T47D (cell line): ENCODE data around the gene ZNF747.

ENCODE experiments used
- DNase-seq, 2 experiments: peaks; one replicate each; pipeline versions ENCODE4 v3.0.0 to v3.0.0-alpha.2; 2011 to 2012; ENCODE audit warnings: low read depth in 1 of 2, low spot score in 1 of 2
- JUND ChIP-seq: IDR thresholded peaks from 2 replicates; pipeline ENCODE4 v1.6.1; 2012; ENCODE audit warnings: low read depth
- in situ Hi-C: cut with HindIII; loops from 2 replicates; pipeline ENCODE4 v1.10.0; 2016; ENCODE audit warnings: low sequenced_read_pairs, low pct_unique_long_range_greater_than_20kb

ZNF747 gene

DNA sequence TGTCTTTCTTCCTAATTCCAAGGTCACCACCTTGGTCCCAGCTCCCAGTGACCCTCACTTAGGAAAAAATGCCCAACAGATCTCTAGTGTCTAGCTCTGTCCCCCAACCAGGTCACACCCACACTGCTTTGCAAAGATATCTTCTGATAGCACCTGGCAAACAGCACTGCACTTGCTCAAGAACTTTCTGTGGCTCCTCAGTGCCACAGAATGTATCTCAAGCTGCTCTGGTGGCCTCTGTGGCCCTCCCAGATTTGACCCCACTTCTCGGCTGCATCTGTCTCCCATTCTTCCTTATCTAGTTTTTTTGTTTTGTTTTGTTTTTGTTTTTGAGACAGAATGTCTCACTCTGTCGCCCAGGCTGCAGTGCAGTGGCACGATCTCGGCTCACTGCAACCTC lies 31.9 kb upstream of the ZNF747 start:
- in situ Hi-C loops: no loop called here
- DNase-seq: no peak
- no peak for TF ChIP-seq JUND

DNA sequence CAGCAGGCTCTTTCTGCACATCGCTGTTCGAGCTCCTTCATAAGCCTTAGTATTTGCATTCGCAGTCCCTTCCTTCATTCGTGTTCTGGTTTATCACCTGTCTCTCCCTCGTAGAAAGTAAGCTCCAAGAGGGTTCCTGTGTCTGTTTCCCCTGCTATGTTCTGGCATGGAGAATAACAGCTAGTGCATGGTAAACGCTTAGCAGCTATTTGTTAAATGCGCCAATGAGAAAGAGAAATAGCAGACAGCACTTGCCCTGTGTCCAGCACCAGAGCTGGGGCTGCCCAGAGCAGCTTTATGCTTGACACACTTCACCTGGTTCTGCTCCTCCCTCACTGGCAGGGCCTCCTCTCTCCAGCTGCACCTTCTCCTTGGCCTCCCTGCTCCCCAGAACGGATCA lies 31.3 kb upstream of the ZNF747 start:
- in situ Hi-C loops: no loop called here
- no peak for DNase-seq
- no peak for TF ChIP-seq JUND

DNA sequence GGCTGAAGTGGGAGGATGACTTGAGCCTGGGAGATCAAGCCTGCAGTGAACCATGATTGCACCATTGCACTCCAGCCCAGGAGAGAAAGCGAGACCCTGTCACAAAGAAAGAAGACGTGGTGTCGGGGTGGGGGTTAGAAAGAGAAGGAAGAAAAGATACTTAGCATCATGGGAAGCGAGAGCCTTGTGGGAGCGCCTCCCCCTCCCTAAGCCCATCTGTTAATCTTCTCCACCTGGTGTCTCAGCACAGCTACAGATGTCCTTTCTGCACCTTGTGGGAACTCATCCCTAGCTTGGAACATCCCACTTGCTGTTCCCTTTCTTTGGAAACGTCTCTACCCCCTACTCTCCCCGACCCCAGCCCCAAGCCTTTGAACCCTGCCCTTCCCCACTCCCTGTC lies 30.9 kb upstream of the ZNF747 start:
- in situ Hi-C loops: no loop called here
- DNase-seq: no peak
- TF ChIP-seq JUND: no peak

DNA sequence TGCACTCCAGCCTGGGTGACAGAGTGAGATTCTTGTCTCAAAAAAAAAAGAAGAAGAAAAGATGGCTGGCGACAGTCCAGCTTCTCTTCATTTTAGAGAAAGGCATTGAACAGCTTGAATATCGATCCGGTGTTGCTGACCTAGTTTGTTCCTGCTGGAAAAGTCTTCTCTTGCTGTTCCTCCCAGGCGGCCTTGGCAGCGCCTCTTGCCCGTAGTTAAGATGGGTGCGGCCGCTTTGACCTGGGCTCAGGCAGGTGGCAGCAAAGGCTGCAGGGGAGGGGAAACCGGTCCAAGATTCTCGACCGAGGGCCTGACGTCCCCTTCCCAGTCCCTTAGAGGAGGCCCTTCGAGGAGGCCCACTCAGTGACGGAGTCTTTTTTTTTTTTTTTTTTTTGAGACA lies 27.4 kb upstream of the ZNF747 start:
- peak in 1 of 2 experiments; percentile 22 for DNase-seq
- TF ChIP-seq JUND: no peak
- in situ Hi-C loops: no loop called here

DNA sequence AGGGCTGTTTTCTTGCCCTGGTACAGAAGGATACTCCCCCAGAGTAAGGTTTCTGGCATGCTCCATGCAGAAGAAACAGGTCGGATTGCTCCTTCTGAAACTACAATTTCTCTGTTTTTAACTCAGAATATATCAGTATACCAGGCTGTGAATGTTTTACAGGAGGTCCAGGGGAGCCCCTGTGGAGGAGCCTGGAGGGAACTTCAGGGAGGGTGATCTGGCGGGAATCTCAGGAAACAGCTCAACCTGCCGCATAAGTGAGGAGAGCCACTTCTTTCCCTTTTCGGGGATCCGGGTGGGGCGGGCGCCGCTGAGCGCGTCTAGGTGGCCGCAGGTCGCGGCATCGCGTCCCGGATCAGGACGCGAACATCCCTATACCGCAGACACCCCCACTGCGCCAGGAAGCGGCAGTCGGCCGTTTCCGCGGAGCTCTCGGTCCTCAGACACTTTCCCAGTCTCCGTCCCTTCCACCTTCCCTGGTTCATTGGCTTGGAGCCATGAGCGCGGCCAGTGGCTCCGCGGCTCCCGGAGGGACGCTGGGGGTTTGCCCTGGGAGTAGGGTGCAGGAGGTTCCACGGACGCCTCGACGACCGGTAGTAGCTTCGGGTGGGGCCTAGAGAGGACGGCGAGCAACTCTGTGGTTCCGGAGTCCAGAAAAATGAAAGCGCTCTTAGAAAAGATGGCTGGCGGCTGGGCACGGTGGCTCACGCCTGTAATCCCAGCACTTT lies 26.6 kb upstream of the ZNF747 start:
- TF ChIP-seq JUND: no peak
- in situ Hi-C loops: no loop called here
- peak in 1 of 2 experiments; percentile 39 for DNase-seq

DNA sequence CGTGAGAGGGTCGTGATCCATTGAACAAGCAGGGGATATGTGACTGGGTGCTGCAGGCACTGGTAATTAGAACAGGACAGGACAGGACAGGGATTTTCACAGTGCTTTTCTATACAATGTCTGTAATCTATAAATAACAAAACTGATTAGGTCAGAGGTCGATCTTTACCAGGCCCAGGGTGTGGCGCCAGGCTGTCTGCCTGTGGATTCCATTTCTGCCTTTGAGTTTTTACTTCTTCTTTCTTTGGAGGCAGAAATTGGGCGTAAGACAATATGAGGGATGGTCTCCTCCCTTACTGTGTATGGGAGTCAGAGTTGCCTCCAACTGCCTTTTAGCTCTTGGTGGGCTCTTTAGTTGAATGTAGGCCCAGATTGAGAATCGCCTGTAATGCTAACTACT lies 25.0 kb upstream of the ZNF747 start:
- in situ Hi-C loops: no loop called here
- DNase-seq: no peak
- TF ChIP-seq JUND: no peak

DNA sequence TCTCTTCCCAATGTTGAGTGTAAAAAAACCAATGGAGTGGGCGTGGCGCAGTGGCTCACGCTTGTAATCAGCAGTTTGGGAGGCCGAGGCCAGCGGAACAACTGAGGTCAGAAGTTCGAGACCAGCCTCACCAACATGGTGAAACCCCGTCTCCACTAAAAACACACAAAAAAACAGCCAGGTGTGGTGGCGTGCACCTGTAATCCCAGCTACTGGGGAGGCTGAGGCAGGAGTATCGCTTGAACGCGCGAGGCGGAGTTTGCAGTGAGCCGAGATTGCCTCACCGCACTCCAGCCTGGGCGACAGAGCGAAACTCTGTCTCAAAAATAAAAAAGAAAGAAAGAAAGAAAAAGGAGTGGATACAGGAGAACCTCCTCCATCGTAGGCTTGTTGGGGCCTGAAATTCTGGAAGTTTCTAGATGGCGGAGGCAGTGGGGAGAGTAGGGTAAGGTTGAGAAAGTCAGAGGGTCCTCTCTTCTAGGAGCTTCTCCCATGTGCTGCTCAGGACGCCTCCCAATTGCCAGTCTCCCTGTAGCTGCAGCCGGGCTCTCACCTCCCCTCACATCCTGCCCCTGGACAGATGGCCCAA lies 24.2 kb upstream of the ZNF747 start:
- no peak for TF ChIP-seq JUND
- in situ Hi-C loops: no loop called here
- DNase-seq: no peak

DNA sequence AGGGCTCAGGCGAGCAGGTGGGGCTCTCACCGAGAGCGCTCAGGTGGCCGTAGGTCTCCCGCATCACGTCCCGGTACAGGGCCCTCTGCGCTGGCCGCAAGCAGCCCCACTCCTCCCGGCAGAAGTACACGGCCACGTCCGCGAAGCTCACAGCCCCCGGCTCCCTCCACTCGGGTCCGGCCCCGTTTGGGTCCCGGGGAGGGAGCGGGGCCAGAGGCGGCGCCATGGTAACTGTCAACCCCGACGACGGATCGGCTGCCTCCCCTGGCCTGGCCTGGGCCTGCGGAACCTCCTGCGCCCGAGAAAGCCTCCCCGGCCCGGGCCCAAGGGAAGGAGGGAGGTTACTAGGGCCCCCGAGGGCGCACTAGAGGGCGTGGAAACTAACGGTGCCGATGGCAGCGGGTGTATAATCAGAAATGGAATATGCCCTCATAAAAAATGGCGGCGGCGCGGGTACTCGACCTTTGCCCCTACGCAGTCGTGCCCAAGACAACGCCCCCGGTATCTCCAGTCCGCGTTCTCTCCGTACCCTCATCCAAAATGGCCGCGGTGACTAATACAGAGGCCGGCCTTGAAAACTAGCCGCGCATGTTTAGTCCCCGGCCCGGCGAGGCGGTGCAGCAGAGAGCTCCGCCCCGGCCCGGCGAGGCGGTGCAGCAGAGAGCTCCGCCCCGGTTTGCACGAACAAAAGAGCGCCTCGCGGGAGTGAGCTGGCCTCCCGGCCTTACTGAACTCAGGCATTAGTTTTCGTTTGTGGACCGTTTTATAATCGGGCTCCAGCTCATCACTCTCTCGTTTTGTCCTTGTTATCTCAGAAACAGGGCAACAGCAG lies 23.5 kb upstream of the ZNF747 start, which contains the start of gene ZNF764:
Gene ZNF764, minus strand, starts transcription at position 418 of the 832 bp plus-strand sequence. Its CDS starts 192 bp downstream, at position 226.
- in situ Hi-C loops: no loop called here
- TF ChIP-seq JUND: no peak
- peak; percentile 96 to 99 for DNase-seq

DNA sequence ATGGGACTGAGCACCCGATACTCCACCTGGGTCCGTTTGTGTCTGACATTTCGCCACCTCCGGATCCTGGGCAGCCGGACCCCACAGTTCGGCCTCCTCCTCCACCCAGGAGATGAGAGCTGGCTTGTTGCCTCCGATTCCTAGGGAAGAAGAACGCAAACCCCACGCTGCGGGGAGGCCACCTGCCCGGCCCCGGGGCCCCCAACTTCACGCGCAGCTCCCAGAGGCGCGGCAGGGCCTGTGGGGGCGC lies 23.0 kb upstream of the ZNF747 start:
- TF ChIP-seq JUND: no peak
- in situ Hi-C loops: no loop called here

DNA sequence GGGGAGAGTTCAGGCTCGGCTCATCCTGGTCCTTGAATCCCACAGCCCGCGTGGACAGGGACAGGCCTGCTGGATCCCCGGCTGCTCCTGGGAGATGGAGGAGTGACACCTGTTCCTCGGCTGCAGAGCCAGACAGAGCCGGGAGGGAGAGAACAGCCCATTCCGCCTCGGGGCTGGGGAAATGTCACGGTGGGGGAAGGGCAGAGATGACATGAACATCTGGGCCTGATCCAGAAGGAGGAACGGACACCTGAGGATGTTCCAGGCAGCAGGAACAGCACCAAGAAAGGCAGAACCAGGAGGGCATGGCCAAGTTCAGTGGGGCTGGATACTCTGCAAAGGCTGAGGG lies 21.4 kb upstream of the ZNF747 start:
- TF ChIP-seq JUND: no peak
- peak in 1 of 2 experiments; percentile 55 for DNase-seq
- in situ Hi-C loops: no loop called here

More for the DNA sequence above, 23.0 kb upstream of the ZNF747 start:
- DNase-seq: no peak

DNA sequence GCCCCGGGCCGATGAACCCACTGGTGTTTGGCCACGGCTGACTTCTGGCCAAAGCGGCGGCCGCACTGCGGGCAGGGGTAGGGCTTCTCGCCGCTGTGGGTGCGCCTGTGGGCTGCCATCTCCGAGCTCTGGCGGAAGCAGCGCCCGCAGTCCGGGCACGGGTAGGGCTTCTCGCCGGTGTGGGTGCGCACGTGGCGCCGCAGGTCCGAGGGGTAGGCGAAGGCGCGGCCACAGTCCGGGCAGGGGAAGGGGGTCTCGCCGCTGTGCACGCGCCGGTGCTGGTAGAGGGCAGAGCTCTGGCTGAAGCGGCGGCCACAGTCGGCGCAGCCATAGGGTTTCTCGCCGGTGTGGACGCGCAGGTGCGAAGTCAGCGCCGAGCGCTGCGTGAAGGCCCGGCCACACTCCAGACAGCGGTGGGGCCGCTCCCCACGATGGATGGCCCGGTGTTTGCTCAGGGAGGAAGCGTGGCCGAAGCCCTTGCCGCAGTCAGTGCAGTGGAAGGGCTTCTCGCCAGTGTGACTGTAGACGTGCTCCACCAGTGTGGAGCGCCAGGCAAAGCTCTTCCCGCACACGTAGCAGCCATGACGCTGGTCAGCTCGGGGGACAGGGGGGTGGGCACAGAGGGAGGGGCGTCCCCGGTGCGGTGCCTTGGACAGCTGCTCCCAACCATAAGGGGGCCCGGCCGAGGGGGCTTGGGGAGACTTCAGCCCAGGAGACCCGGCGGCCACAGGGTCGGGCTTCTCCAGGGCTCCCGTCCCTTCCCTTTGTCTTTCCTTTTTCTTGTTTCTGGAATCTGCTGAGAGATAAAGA lies 20.9 kb upstream of the ZNF747 start:
- DNase-seq: no peak
- in situ Hi-C loops: no loop called here
- no peak for TF ChIP-seq JUND

DNA sequence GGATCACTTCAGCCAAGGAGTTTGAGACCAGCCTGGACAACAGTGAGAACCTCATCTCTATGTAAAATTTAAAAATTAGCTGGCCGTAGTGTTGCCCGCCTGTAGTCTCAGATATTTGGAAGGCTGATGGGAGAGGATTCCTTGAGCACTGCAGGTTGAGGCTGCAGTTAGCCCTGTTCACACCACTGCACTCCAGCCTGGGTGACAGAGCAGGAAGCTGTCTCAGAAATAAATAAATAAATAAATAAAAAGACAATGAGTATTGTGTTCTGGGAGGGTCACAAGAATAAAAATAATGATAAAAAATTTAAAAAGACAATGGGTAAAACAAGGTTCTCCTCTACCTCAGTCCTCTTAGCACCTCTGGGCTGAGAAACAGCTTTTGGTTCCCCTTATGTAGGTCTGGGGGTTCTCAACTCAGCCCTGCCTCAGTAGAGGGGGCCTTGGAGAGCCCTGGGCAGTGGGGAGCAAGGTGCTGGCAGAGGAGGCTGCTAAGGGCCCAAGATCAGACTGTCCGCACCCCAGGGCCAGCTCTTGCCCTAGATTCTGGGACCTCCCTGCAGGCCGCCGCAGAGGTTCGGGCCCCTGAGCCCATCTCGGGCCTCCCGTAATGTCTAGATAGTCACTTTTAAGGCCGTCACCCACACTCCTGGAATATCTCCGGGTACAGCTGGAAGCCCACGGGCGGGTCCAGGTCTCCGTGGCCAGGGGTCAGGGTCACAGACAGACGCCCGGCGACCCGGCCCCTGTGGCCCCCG lies 20.1 kb upstream of the ZNF747 start:
- DNase-seq: no peak
- no peak for TF ChIP-seq JUND
- in situ Hi-C loops: no loop called here
